Stimulated activated naive CD8-positive, alpha-beta T cell treated with anti-CD3 and anti-CD28 coated beads, Interleukin-15, Interleukin-2, amounts not matched to agents 100 U/mL and 50 U/mL, for 24 hours (primary cell): Measurements from ENCODE around the gene FRMPD4.

Source experiments
- ATAC-seq: fragments of 150-1000 bp; cut with Tn5 transposase; one replicate; pipeline ENCODE4 v1.10.0; 2021
- DNase-seq: peaks from one replicate; pipeline ENCODE4 v3.0.0; 2021

Gene FRMPD4

GRCh38 chrX:12301288-12301687 is 163.0 kb downstream of the FRMPD4 start:
- DNase-seq (no peak), ATAC-seq (no peak)

- ATAC-seq (no peak), DNase-seq (no peak)
Measured at GRCh38 chrX:12304261-12304660, 166.0 kb downstream of the FRMPD4 start.

- no peak for DNase-seq
- ATAC-seq: no peak
Measured at GRCh38 chrX:12307961-12308360, 169.7 kb downstream of the FRMPD4 start.

- ATAC-seq (no peak), DNase-seq (no peak)
Measured at GRCh38 chrX:12308420-12308819, 170.1 kb downstream of the FRMPD4 start.

- ATAC-seq: no peak
Measured at GRCh38 chrX:12309040-12309743, 170.9 kb downstream of the FRMPD4 start.

GRCh38 chrX:12309744-12310076 is 171.4 kb downstream of the FRMPD4 start:
- DNase-seq: no peak
- ATAC-seq: no peak

More at GRCh38 chrX:12309040-12309743, 170.9 kb downstream of the FRMPD4 start:
- no peak for DNase-seq

GRCh38 chrX:12314651-12315050 is 176.4 kb downstream of the FRMPD4 start:
- ATAC-seq (no peak), DNase-seq (no peak)

GRCh38 chrX:12315526-12315925 is 177.3 kb downstream of the FRMPD4 start:
- DNase-seq (no peak), ATAC-seq (no peak)

- DNase-seq (no peak), ATAC-seq (no peak)
Measured at GRCh38 chrX:12319003-12319519, 180.8 kb downstream of the FRMPD4 start.

- ATAC-seq (no peak), DNase-seq (no peak)
Measured at GRCh38 chrX:12319992-12320391, 181.7 kb downstream of the FRMPD4 start.

GRCh38 chrX:12322031-12322430 is 183.8 kb downstream of the FRMPD4 start:
- ATAC-seq (no peak), DNase-seq (no peak)

GRCh38 chrX:12325171-12325570 is 186.9 kb downstream of the FRMPD4 start:
- ATAC-seq: no peak
- DNase-seq: no peak

- ATAC-seq (no peak), DNase-seq (no peak)
Measured at GRCh38 chrX:12327836-12328235, 189.6 kb downstream of the FRMPD4 start.

GRCh38 chrX:12329476-12329875 is 191.2 kb downstream of the FRMPD4 start:
- ATAC-seq (no peak), DNase-seq (no peak)

- no peak for DNase-seq
- ATAC-seq: no peak
Measured at GRCh38 chrX:12330841-12331240, 192.6 kb downstream of the FRMPD4 start.

GRCh38 chrX:12332786-12333347 is 194.6 kb downstream of the FRMPD4 start:
- no peak for DNase-seq
- ATAC-seq: no peak

- no peak for ATAC-seq
- DNase-seq: no peak
Measured at GRCh38 chrX:12339921-12340320, 201.6 kb downstream of the FRMPD4 start.

GRCh38 chrX:12344954-12345353 is 206.7 kb downstream of the FRMPD4 start:
- no peak for ATAC-seq
- no peak for DNase-seq

GRCh38 chrX:12349201-12349600 is 210.9 kb downstream of the FRMPD4 start:
- ATAC-seq: no peak
- DNase-seq: no peak

- ATAC-seq: no peak
- no peak for DNase-seq
Measured at GRCh38 chrX:12352922-12353321, 214.6 kb downstream of the FRMPD4 start.

- DNase-seq (no peak), ATAC-seq (no peak)
Measured at GRCh38 chrX:12360383-12360782, 222.1 kb downstream of the FRMPD4 start.

- no peak for ATAC-seq
- DNase-seq: no peak
Measured at GRCh38 chrX:12360986-12361598, 222.8 kb downstream of the FRMPD4 start.

- DNase-seq: no peak
- ATAC-seq: no peak
Measured at GRCh38 chrX:12363216-12363615, 224.9 kb downstream of the FRMPD4 start.

GRCh38 chrX:12366440-12366839 is 228.2 kb downstream of the FRMPD4 start:
- no peak for ATAC-seq
- DNase-seq: no peak
